Measurements from ENCODE around the gene KCNK5. TPM values are rescaled to one million over a fixed set of nuclear protein-coding genes. Genes with fewer than 3 reads are reported as not detected.
A peak's percentile ranks its signal among the peaks of the same experiment; 100 is the strongest.

The KCNK5 gene
- total RNA-seq, 1 donor, result 18.6 TPM

DNA sequence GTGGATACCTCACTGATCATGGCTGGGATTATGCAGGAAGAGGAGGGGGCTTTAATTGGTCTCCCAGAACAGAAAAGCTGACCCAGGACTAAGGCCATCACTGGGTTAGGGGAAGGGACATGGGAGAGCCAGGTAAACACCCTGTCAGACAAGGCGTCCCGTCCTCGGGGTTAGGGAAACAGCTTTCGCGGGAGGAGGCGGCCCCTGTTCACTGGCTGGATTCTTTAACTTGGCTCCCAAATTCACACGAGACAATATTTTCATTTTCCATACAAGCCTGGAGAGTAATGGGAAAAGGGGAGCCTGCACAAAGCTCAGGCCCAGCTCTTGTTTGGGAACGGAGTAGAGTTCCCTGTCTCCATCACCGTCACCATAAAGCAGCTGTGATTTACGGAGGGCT is 29.3 kb downstream of the KCNK5 start:
- no peak for DNase-seq (ENCODE audit: low read depth in 2 of 3, low spot score in 2 of 3)

DNA sequence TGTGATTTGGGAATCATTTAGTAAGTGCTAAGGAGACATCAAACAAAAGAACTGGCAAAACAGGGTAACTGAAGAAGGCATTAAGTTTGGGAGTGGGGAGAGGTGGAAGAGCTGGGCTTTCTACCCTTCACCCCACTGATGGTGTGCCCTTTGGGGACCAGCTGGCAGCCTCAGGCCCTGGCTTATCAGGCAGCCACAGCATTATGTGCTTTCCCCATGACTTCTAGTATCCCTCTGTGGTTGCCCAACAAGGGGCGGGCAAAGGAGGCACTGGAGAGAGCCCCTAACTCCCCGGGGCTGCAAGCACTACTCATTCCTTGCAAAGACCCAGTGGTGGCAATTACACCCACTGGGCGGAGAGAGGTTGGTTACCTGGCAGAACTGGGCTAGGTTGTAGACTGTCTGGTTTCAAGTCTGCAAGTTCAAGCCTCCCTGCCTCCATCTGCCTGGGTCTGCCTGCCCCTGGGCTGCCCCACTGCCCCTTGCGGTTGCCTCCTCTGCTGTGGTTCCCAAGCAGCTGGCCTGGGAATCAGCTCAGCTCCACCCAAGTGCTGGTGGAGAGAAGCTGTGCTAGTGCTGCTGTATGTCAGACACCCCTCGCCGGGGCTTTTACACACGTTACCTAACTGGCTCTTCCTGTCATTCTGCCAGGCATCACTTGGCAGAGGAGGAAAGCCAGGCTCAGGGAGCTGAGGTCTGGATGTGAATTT is 29.9 kb downstream of the KCNK5 start:
- no peak for DNase-seq (ENCODE audit: low read depth in 2 of 3, low spot score in 2 of 3)

DNA sequence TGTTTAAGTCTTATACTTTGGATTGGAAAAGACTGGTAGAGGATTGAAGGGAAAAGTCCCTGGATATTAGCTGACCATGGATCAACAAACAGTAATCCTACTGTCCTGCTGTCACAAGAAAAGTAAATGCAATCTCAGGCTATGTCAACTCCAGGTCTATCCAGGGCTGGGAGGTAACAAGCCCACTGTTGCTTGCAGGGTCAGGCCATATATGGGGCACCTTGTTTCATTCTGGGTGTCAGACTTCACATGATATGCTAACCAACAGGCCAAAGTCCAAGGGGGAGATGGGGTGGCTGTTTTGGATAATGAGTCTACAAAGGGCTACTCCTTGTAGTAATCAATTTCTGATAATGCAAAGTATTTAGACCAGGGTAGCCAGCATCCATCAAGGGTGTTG is 30.7 kb downstream of the KCNK5 start:
- DNase-seq (ENCODE audit: low read depth in 2 of 3, low spot score in 2 of 3), result no peak

DNA sequence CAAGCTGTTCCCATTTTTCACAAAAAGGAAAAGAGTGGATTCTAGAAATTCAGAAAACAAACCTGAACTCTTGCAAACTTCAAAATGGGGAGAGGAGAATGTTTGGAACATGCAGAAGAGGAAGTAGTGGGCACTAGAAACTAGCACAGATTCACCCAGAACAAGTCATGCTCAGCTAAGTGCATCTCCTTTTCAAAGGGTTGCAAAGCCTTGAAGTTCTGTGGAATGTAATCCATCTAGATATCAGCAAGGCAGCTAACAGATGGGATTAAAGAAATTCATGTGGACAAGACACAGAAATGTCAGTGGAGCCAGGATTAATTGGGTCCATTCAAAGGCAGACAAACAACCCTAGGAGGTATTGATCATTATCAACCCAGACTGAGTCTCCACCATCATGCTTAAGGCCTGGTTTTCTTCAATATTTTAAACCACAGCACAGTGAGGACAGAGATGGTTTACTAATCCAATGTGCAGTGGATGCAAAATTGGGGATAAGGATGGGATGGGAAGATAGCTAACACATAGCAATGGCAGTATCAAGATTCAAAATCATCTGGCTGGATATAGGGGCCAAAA is 31.3 kb downstream of the KCNK5 start:
- DNase-seq (ENCODE audit: low read depth in 2 of 3, low spot score in 2 of 3), result no peak

DNA sequence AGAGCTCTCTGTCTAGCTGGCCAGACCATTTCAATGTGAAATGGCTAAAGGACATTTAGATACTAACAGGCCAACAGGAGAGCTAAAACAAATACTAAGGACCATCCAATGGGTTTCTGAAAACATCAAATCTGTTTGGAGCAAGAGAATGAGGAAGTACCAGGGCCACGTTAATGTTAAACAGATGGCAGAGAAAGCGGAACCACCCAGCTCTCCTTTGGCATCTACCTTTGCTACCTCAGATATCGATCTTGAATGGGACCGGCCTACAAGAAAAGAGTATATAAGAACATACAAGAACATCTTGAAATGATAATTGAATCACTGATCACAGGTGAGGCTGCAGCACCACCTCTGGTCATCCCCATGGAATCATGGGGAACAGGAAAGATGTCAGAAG is 31.8 kb downstream of the KCNK5 start:
- peak in 2 of 3 donors; percentile 32 to 76 for DNase-seq (ENCODE audit: low read depth in 2 of 3, low spot score in 2 of 3)

DNA sequence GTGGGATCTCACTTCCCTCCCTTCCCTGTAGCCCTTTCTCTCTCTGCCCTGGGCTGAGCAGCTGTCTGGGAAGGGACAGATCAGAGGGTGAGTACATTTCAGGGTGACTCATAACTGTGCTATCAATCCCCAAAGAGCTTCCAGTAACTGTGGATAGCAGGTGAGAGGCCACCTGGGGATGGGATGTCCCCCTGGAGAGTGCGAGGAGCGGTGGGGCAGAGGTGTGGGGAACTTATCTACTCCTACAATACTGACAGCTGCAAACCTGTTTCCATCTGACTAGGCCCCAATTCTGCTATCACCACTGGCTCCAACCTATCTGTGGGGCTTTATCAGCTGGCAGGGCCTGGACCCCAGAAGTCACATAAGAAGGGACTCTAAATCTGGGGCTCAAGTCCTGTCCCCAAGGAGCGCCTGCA is 32.6 kb downstream of the KCNK5 start:
- DNase-seq (ENCODE audit: low read depth in 2 of 3, low spot score in 2 of 3), result no peak

DNA sequence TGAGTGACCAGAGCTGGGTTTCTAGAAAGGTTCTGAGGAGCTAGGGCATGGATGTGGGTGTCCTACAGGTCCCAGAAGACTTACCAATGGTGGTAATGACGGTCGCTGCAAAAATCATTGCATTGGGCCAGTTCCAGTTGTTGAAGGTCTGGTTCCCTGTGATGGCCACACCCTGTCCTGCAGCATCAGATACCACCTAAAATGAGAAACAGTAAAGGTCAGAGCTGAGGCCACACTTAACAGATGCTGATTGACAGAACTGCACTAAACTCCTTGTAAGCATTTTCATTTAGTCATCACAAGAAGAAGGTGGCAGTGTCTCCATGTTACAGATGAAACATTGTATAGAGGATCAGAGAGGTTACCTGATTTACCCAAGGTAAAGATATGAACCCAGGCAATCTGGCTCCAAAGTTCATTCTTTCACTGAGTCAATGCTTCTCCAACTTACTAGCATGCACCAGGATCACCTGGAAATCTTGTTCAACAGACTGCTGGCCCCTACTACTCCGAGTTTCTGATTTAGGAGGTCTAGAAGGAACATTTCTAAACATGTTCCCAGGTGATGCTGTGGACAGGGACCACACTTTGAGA is 33.4 kb downstream of the KCNK5 start:
- no peak for DNase-seq (ENCODE audit: low read depth in 2 of 3, low spot score in 2 of 3)

DNA sequence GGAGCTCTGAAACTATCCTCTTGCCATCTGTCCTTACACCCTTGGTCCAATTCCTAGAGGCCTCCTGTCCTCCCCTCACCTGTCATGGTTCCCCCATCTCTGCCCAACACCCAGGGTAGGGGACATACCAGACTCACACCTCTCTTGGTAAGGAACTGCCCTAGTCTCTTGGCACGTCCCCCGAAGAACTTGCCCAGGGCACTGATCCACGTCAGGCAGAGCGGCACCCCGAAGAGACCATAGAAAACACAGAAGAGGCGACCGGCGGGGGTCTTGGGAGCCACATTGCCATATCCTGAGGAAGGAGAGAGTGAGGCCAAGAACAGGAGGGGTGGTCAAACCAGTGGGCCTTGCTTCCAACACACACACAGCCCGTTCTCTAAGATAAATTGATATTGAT is 34.8 kb downstream of the KCNK5 start:
- DNase-seq (ENCODE audit: low read depth in 2 of 3, low spot score in 2 of 3), result no peak

DNA sequence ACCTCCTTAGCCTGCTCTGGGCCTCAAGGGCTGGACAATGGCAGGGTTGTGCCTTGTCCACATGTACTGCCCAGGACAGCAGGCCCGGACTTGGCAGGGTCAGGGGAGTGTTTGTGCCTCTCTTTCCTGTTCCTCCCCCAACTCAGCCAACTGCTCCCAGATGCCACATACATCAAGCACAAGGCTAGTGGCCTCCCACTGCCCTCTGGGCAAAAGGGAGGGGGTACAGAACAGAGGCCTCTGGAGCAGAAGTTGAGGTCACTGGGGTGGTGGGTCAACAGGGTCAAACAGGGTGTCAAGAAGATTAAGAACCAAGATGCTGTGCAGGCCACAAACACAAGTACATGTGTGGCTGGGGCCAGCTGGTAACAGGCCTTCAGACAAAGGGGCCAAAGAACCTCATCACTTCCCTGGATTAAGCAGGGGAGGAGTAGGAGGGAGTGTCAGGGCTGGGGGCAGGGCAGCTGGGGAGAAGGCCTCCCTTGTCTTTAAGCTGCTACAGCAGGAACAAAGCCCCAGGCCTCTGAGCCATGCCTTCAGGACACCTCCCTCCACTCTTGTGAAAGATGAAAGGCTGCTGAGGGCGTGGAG is 36.0 kb downstream of the KCNK5 start:
- DNase-seq (ENCODE audit: low read depth in 2 of 3, low spot score in 2 of 3), result no peak

DNA sequence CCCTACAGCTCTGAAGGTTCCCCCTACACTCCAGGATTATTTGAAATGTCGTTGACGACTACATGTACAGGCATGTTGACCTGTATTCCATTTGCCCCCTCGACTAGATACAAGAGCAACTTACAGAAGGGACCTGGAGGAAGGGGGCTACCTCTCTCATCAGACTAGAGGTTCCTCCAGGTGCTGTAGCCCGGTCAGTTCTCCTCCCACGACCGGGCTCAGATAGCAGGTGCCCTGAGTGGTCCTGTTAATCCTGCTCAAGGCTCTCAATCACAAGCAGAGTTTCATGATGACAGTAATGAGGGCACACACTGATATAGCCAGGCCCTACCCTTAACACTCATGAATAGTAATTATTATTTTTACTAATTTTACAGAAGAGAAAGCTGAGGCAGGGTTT is 36.5 kb downstream of the KCNK5 start:
- DNase-seq (ENCODE audit: low read depth in 2 of 3, low spot score in 2 of 3), result no peak

DNA sequence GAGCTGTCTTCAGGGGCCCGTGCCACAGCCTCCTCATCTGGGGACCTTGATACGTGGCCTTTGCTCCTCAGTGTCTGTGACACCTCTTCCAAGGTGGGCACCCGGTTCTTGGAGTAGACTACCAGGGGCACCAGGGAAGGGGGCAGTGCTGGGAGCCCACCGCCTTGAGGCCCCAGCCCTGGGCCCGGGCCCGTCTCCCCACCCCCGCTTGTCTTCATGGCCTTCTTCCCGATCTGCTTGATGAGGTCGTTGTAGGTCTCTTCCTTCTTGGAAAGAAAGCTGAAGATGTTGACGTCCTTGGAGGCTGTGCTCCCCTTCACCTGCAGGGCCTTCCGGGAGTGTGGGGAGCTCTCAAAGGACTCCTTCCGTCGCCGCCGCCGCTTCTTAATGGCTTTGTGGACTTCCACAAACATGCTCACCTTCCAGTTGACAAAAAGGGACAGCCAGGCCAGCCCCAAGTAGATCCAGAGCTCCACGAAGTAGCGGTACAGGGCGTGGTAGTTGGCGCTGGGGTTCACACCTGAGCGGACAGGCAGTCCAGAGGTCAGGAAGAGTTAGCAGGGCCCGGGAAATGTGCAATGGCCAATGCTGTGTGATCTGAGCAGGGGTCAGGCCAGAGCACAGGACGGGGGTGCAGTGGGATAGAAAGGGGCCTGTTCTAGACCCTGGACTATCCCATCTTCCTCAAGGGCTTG is 37.9 kb downstream of the KCNK5 start:
- DNase-seq (ENCODE audit: low read depth in 2 of 3, low spot score in 2 of 3), result no peak

DNA sequence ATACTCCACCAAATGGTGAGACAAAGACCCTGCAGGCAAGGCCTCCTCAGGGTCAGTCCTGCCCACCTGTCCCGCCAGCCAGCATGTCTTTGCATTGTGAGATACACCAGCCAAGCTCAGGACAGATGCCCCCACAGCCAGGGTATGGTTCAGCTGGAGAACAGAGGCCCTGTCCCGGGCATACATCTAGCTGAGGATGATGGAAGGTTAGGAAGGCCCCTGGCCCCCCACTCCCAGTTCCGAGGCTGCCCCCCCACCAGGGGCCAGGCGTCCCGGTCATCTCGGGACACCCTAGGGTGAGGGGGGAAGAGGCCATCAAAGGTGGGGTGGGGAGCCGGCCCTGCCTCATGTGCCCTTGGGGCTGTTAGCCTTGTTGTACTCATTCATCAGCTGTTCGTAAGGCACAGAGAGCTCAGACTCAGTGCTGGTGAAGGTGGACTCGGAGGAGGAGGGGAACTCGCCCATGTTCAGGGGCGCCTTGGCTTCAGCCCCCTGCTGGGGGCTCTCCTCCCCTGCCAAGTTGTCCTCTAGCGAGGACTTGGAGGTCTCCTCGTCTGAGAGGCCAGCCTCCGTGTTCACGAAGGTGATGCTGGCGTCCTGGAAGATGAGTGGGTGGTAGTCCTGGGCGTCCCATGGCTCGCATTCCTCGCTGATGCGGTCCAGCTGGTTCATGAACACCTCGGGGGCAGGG is 38.6 kb downstream of the KCNK5 start:
- DNase-seq (ENCODE audit: low read depth in 2 of 3, low spot score in 2 of 3), result no peak

DNA sequence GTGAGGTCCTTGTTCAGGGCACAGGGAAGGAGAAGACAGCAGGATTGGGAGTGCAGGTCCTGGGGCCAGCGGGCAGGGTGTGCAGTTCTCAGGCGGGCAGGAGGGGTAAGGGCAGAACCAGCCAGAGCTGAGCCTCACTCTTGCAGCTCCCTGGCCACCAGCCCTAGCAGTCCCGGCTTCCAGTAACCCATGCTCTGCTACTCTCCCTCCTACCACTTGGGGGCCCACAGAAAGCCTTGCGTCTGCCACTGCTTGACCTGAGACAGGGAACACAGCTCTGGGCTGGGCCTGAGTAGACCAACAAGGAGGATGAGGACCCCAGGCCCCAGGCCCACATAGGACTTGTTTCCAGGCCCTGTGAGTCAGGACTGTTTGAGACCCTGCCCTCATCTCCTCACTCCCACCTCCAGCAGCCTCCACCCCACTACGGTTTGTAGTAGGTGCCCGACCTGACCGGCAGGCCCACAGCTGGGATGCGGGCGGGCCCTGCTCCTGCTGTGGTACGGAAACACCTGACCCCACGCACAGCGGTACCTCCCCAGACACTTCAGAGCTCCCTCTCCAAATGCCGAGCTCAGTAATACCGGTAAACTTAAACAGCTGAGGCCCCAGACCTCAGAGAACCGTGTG is 39.2 kb downstream of the KCNK5 start:
- DNase-seq (ENCODE audit: low read depth in 2 of 3, low spot score in 2 of 3), result peak in 2 of 3 donors; percentile 25 to 52

DNA sequence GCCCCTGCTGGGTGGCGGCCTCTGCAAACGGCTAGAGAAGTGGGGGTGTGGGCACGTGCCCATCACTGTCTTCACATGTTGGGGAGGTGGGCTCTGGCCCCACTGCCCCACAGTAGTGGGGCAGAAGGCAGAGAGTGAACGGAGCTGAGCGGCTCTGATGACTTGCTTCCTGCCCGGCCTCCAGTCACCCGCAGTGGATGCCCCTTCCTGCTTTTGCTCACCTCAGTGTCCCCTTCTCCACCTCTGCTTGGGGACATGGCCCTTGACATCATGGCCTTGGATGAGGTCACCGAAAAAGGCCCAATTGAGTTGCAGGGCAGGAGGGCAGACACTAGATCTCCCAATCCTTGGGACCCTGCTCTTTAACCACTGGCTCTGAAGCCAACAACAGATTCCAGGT is 40.1 kb downstream of the KCNK5 start:
- no peak for DNase-seq (ENCODE audit: low read depth in 2 of 3, low spot score in 2 of 3)

DNA sequence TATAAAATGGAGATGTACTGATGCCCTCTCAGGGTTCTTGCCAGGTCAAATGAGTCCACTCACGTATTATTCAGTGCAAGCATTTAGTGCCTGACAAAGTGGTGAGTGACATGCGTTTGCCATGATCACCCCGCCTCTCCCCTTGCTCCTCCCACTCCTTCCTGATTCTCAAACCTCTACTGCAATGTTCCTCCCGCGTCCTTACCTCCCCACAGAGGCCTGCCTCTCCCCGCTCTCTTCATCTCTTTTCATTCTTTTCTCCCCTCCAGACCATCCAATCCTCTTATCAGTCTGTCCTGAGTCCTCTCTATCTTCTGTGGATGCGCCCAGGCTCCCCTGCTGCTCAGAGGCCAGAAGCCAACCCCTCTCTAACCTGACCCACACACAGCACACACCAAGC is 40.7 kb downstream of the KCNK5 start:
- no peak for DNase-seq (ENCODE audit: low read depth in 2 of 3, low spot score in 2 of 3)

DNA sequence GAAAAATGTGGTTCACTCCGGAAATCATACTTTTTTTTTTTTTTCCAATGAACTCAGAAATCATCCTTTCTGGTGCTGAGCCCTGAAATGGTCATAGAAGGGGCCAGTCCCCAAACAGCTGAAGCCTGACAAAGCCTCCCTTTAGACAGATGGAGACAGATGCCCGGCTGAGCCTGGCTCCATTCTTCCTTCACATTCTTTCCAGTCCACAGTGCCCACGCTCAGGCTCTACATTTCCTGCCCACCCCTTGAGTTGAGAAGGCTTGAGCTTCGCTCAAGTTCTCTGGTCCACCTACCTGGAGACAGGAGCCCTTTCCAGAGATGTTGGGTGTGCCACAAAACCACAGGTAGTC is 41.2 kb downstream of the KCNK5 start:
- no peak for DNase-seq (ENCODE audit: low read depth in 2 of 3, low spot score in 2 of 3)

DNA sequence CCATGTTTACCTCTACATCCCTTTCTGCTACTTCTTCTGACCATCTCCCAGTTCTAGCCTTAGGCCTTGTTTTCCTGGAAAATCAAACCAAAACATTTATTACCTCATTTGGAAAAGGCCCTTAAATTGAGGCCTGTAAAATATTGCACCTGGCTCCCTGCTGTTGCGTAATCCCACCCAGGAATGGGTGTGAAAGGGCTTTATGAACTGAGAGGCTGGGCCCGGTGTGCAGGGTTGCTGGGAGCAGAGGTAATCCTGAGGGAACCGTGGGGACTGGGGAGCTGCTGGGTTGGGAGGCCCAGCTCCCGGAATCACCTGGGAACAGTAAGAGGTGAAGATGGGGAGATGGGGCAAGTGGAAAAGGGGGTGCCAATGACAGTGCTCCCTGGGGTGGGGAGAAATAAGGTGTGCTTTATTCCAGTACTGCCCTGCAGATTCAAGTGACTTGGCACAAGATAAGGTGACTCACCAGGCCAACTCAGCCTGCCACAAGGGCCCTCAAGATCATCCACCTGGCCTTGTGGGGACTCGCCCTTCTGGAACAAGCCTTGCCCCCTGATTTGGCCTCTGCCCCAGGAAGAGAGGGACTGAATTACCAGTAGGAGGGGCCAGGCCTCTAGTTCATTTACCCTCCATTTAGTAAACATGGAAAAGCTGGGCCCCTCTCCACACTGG is 44.2 kb downstream of the KCNK5 start:
- no peak for DNase-seq (ENCODE audit: low read depth in 2 of 3, low spot score in 2 of 3)

DNA sequence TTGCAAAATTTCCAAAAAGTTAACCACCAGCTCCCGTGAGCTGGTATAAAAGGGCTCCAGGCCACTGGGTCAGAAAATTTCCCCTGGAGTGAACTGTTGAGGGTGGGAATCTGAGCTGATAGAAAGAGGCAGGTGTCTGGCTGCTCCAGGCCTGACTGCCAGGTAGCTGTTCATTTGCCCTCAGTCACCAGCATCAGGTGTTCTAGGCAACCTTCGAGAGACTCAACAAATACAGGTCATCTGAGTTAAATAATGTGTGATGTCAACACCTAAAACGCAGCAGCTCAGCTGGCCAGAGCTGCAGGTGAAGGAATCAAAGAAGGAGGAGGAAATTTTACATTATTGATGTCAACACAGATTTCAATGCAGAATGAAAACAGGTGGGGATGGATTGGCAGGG is 46.7 kb downstream of the KCNK5 start:
- no peak for DNase-seq (ENCODE audit: low read depth in 2 of 3, low spot score in 2 of 3)

DNA sequence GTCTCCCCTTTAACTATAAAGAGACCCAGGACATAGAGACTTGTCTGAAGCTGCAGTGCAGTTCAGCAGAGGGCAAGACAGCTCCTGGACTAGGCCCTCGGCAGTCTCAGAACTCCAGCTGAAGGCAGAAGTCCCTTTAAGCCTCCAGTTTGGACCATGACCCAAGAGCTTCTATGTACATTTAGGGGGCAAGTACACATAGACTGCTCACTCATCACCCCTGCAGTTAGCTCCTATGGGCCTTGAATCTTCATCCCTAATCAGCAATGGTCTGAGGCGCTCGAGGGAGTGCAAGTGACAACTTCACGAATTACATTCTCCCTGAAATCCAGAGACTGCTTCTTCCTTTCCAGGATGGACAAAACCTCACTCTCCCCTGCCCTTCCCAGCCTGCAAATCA is 47.4 kb downstream of the KCNK5 start:
- no peak for DNase-seq (ENCODE audit: low read depth in 2 of 3, low spot score in 2 of 3)

DNA sequence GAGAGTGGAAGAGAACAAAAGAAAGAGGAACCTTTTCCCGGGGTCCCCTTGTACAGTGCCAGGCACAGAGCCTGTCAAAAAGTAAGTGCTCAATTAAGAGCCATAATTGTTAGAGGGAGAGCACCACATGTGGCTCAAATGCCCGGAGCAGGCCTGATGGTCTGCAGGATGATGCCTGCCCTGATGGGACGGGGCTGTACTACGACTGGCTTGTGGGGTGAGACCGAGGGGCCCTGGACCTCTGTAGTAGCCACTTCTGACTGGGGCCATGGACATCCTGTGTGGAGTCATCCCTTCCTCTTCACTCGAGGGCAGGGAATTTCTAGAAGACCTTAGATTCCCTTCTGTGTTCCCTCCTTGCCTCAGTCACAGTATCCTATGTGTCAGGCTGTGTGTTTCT is 47.9 kb downstream of the KCNK5 start:
- DNase-seq (ENCODE audit: low read depth in 2 of 3, low spot score in 2 of 3), result no peak

Data from hematopoietic multipotent progenitor cell (in vitro differentiated cells).